K562 (cell line): ENCODE measurements around the gene LRIF1. TPM values are rescaled to one million over a fixed set of nuclear protein-coding genes. Genes with fewer than 3 reads are reported as not detected.

Source experiments
- ATAC-seq: fragments of 200-7000 bp; cut with Tn5 transposase; 3 replicates; pipeline ENCODE4 v1.9.1; 2020; ENCODE audit warnings: moderate library complexity
- BruUV-seq: library from RNA; stranded (reverse); fragments of 400-500 nt; replicated peaks from 2 replicates; lab custom pipeline; 2021; lab: Mats Ljungman, UMichigan
- CTCF ChIA-PET: fragments of 300-600 bp; formaldehyde crosslinking; extraction: SDS; loops from one replicate; lab custom pipeline; 2021; ENCODE audit warnings: low intra/inter-chr PET ratio; lab: Yijun Ruan, JAX
- POLR2A ChIA-PET: fragments of 300-600, 350-650 bp; sonication (Branson Sonifier 250); formaldehyde crosslinking; extraction: SDS; loops from one replicate; lab custom pipeline; 2021; ENCODE audit warnings: antibody characterized with exemption, inconsistent platforms; lab: Yijun Ruan, JAX
- DNase-seq, 4 experiments: peaks; one replicate each; pipeline versions ENCODE4 v3.0.0 to v3.0.0-alpha.2; 2011 to 2018; ENCODE audit warnings: low spot score in 3 of 4, mixed read lengths in 3 of 4; ENCODE audit errors: extremely low read depth in 1 of 4
- FAIRE-seq: peaks from 2 replicates; lab custom pipeline; 2011; peaks lifted over from hg19 to GRCh38; lab: Jason Lieb, UNC
- H2AFZ ChIP-seq: 2 replicates; pipeline ENCODE4 v1.6.0; 2011; ENCODE audit warnings: low read depth, low read length, control low read depth, inconsistent platforms
- H3K27ac ChIP-seq: fragments of 200-600 bp; 3 replicates; pipeline ENCODE4 v1.8.0; 2011; ENCODE audit warnings: low read depth, mild to moderate bottlenecking, control low read depth, inconsistent platforms, low read length, moderate library complexity, mixed read lengths; ENCODE audit errors: extremely low read depth
- H3K27me3 ChIP-seq, 2 experiments: fragments of 300-600 bp in 1 of 2; 2 replicates in 1 of 2; 3 replicates in 1 of 2; pipeline versions ENCODE4 v1.6.0 to v1.8.0; 2011; ENCODE audit warnings: inconsistent platforms in 2 of 2, low read length in 2 of 2, mild to moderate bottlenecking in 1 of 2, mixed read lengths in 1 of 2, moderate library complexity in 1 of 2; ENCODE audit not compliant: control insufficient read depth in 2 of 2, insufficient read depth in 2 of 2
- H3K36me3 ChIP-seq: fragments of 300-600 bp; 3 replicates; pipeline ENCODE4 v1.8.0; 2011; ENCODE audit warnings: mild to moderate bottlenecking, low read length, inconsistent platforms; ENCODE audit not compliant: control insufficient read depth, insufficient read depth
- H3K4me1 ChIP-seq, 2 experiments: fragments of 200-600 bp in 1 of 2; replicated peaks in 1 of 2; 2 replicates in 1 of 2; 3 replicates in 1 of 2; pipeline versions ENCODE4 v1.5.1 to v1.8.0; 2011; ENCODE audit warnings: inconsistent platforms in 2 of 2, low read length in 2 of 2, mild to moderate bottlenecking in 1 of 2, mixed read lengths in 1 of 2, moderate library complexity in 1 of 2; ENCODE audit not compliant: control insufficient read depth in 2 of 2, insufficient read depth in 2 of 2
- H3K4me2 ChIP-seq: 2 replicates; pipeline ENCODE4 v1.6.1; 2011; ENCODE audit warnings: low read length, control low read depth, inconsistent platforms, mixed read lengths; ENCODE audit not compliant: insufficient read depth
- H3K4me3 ChIP-seq: fragments of 200-600 bp; sonication (generic), shearing (Covaris generic); 2 replicates; pipeline ENCODE4 v1.5.1; 2016; ENCODE audit warnings: control low read depth, inconsistent platforms
- H3K79me2 ChIP-seq: fragments of 200-600 bp; 3 replicates; pipeline ENCODE4 v1.8.0; 2011; ENCODE audit warnings: low read length, inconsistent platforms; ENCODE audit not compliant: control insufficient read depth, insufficient read depth
- H3K9ac ChIP-seq, 2 experiments: 2 replicates each; pipeline versions ENCODE4 v1.6.0 to v1.6.1; 2011; ENCODE audit warnings: low read depth in 2 of 2, low read length in 2 of 2, control low read depth in 1 of 2, inconsistent platforms in 1 of 2, mild to moderate bottlenecking in 1 of 2, mixed read lengths in 1 of 2; ENCODE audit not compliant: insufficient read depth in 1 of 2
- H3K9me1 ChIP-seq: one replicate; pipeline ENCODE4 v1.6.0; 2011; ENCODE audit warnings: inconsistent platforms, mild to moderate bottlenecking, low read length, moderate library complexity; ENCODE audit not compliant: control insufficient read depth, insufficient read depth
- H3K9me3 ChIP-seq: replicated peaks from 2 replicates; pipeline ENCODE4 v1.5.1; 2011; ENCODE audit warnings: low read depth, low read length, inconsistent platforms; ENCODE audit not compliant: control insufficient read depth, insufficient read depth
- H4K20me1 ChIP-seq: replicated peaks from 2 replicates; pipeline ENCODE4 v1.6.1; 2011; ENCODE audit warnings: low read length, inconsistent platforms, mixed read lengths; ENCODE audit not compliant: control insufficient read depth, insufficient read depth
- ARID2 ChIP-seq: fragments of 450-650 bp; IDR thresholded peaks from 2 replicates; pipeline ENCODE4 v1.6.1; 2017; ENCODE audit warnings: antibody characterized with exemption, mild to moderate bottlenecking
- CREM ChIP-seq: IDR thresholded peaks from 2 replicates; pipeline ENCODE4 v1.6.1; 2014; ENCODE audit warnings: antibody characterized with exemption, low read depth
- CXXC5 ChIP-seq: fragments of 250-450 bp; sonication (Bioruptor Pico); IDR thresholded peaks from 2 replicates; pipeline ENCODE4 v1.8.0; 2022; ENCODE audit warnings: inconsistent platforms, mild to moderate bottlenecking, moderate library complexity
- ESRRA ChIP-seq: fragments of 450-650 bp; IDR thresholded peaks from 2 replicates; pipeline ENCODE4 v1.6.1; 2014; ENCODE audit warnings: low read depth, mild to moderate bottlenecking, moderate library complexity, borderline replicate concordance
- EWSR1 ChIP-seq: fragments of 450-650 bp; IDR thresholded peaks from 2 replicates; pipeline ENCODE4 v1.6.1; 2018; ENCODE audit warnings: borderline replicate concordance, mild to moderate bottlenecking, low read depth, moderate library complexity; ENCODE audit not compliant: partially characterized antibody
- GATA2 ChIP-seq: sonication (generic); formaldehyde crosslinking; IDR thresholded peaks from 2 replicates; pipeline ENCODE4 v1.4.0; 2020; ENCODE audit warnings: mild to moderate bottlenecking, missing genetic modification reagents
- KHSRP ChIP-seq: fragments of 450-650 bp; IDR thresholded peaks from 2 replicates; pipeline ENCODE4 v1.6.1; 2017
- NFE2L1 ChIP-seq: fragments of 450-650 bp; IDR thresholded peaks from 2 replicates; pipeline ENCODE4 v1.6.1; 2016; ENCODE audit warnings: missing genetic modification characterization, low read depth, mild to moderate bottlenecking, missing compliant biosample characterization, moderate library complexity, borderline replicate concordance
- NKRF ChIP-seq: fragments of 450-650 bp; IDR thresholded peaks from 2 replicates; pipeline ENCODE4 v1.6.1; 2016; ENCODE audit warnings: borderline replicate concordance
- POLR2B ChIP-seq: fragments of 450-650 bp; IDR thresholded peaks from 2 replicates; pipeline ENCODE4 v1.6.1; 2018; ENCODE audit warnings: low read depth; ENCODE audit not compliant: partially characterized antibody
- PURB ChIP-seq: sonication (generic); formaldehyde crosslinking; IDR thresholded peaks from 2 replicates; pipeline ENCODE4 v1.9.0; 2021; ENCODE audit warnings: low read depth, mild to moderate bottlenecking, missing genetic modification reagents
- PYGO2 ChIP-seq: fragments of 450-650 bp; IDR thresholded peaks from 2 replicates; pipeline ENCODE4 v1.6.1; 2016; ENCODE audit warnings: mild to moderate bottlenecking, missing genetic modification characterization, moderate library complexity, missing compliant biosample characterization
- RBM22 ChIP-seq: fragments of 200-400 bp; formaldehyde crosslinking; IDR thresholded peaks from 2 replicates; pipeline ENCODE4 v1.6.1; 2018; ENCODE audit warnings: low read length, low read depth; ENCODE audit not compliant: poor library complexity, severe bottlenecking
- TAL1 ChIP-seq: fragments of 450-650 bp; IDR thresholded peaks from 2 replicates; pipeline ENCODE4 v1.6.1; 2016; ENCODE audit warnings: mild to moderate bottlenecking
- XRCC5 ChIP-seq: fragments of 200-400 bp; formaldehyde crosslinking; IDR thresholded peaks from 2 replicates; pipeline ENCODE4 v1.6.1; 2017; ENCODE audit warnings: low read depth, mild to moderate bottlenecking, low read length
- ZNF354B ChIP-seq: fragments of 250-450 bp; sonication (Bioruptor Pico); IDR thresholded peaks from 2 replicates; pipeline ENCODE4 v1.4.0; 2020
- ZNF444 ChIP-seq: fragments of 250-450 bp; sonication (Bioruptor Pico); IDR thresholded peaks from 2 replicates; pipeline ENCODE4 v1.4.0; 2020; ENCODE audit warnings: mild to moderate bottlenecking, moderate library complexity
- ZNF561 ChIP-seq: fragments of 450-650 bp; formaldehyde crosslinking; conservative IDR thresholded peaks from 2 replicates; pipeline ENCODE4 v1.4.0; 2020; ENCODE audit warnings: mild to moderate bottlenecking, moderate library complexity
- ZNF75A ChIP-seq: fragments of 450-650 bp; formaldehyde crosslinking; IDR thresholded peaks from 2 replicates; pipeline ENCODE4 v1.4.0; 2020; ENCODE audit warnings: mild to moderate bottlenecking
- WGBS: fragments of 100-300 bp; shearing (Covaris generic); methylation state at CpG from one replicate; pipeline ENCODE4 v1.1.6; 2016; ENCODE audit warnings: low coverage, mixed read lengths; ENCODE audit not compliant: insufficient coverage; ENCODE audit errors: missing lambda C conversion rate; 5-methylcytosine and 5-hydroxymethylcytosine counted together
- in situ Hi-C: fragments of 300-500 bp; cut with MboI; formaldehyde crosslinking; loops from 4 replicates; pipeline ENCODE4 v1.15.0; 2018; ENCODE audit warnings: inconsistent platforms, mixed read lengths
- intact Hi-C: fragments of 100-400 bp; cut with micrococcal nuclease; formaldehyde crosslinking; loops from 2 replicates; pipeline ENCODE4 v1.14.2; 2022
- polyA plus RNA-seq, 8 experiments: library from polyadenylated mRNA; depleted of rRNA in 4 of 8; stranded (reverse) in 5 of 8; unstranded in 3 of 8; fragments of >200 nt; fragmentation: Nextera tagmentation in 2 of 8; fragmentation: Illumina TruSeq in 1 of 8; extraction: Ambion mirVana in 2 of 8; extraction: Trizol in 1 of 8; gene quantifications; 2 replicates each; pipeline versions ENCODE4 v1.2.1 to v1.2.3, GENCODE V29; 2011 to 2014; ENCODE audit warnings: inconsistent platforms in 1 of 8, missing spikeins in 1 of 8
- total RNA-seq, 7 experiments: library from RNA; depleted of rRNA in 6 of 7; stranded (reverse); fragments of >200 nt in 6 of 7; fragmentation: Illumina TruSeq in 2 of 7; extraction: Trizol in 2 of 7; gene quantifications; 2 replicates each; pipeline versions ENCODE4 v1.2.1 to v1.2.3, GENCODE V29; 2011 to 2021; ENCODE audit warnings: low replicate concordance in 1 of 7

Gene LRIF1
- total and polyA plus RNA-seq, 9 of the 15 experiments (the other 6 are each of a cell fraction or from before 2014, with no cell fraction given), result 35.6 to 88.8 (median 74.1) TPM

- TF ChIP-seq NKRF (peak; percentile 31; the same call in 1 of the 2 replicates), ZNF444 (no peak)
Measured at GRCh38 chr1:110961902-110962301, 1.8 kb downstream of the LRIF1 start (continued).

- in situ Hi-C loops, result no loop called here
- WGBS, result 5% methylated on average over 2 of the region's 2 CpGs
- intact Hi-C loops, result loop anchor here (10.0 kb wide), 1 partner anchor 626 kb away; the partner anchor contains the start of gene RBM15
- TF ChIP-seq PURB (CRISPR knock-in tag) (no peak), ZNF75A (CRISPR knock-in tag) (no peak), POLR2B (no peak), TAL1 (peak; percentile 73), RBM22 (no peak), ZNF354B (CRISPR knock-in tag) (no peak), NFE2L1 (tag) (no peak), XRCC5 (no peak), CXXC5 (0 out of 2 replicates have a peak, but pooled peaks have one; percentile 28), ZNF561 (no peak), PYGO2 (tag) (no peak), EWSR1 (no peak), ESRRA (no peak), ARID2 (no peak), GATA2 (CRISPR knock-in tag) (0 out of 2 replicates have a peak, but pooled peaks have one; percentile 10), KHSRP (0 out of 2 replicates have a peak, but pooled peaks have one; percentile 22), CREM (no peak)
Measured at GRCh38 chr1:110960777-110961420, 2.8 kb downstream of the LRIF1 start.

More at GRCh38 chr1:110960777-110961420, 2.8 kb downstream of the LRIF1 start:
- Histone ChIP-seq H3K4me1 (peaks cover 0 to 15% of the 10 kb centered on the region in 2 experiments; a peak in 3 of 5 replicates), H4K20me1 (0 out of 2 replicates have a peak, but pooled peaks cover 10% of the 10 kb centered on the region), H3K79me2 (peaks cover 76% of the 10 kb centered on the region), H3K4me2 (peak overlapping the region; percentile 69), H2AFZ (no peak overlapping the region), H3K9ac (peak overlapping the region in 1 of 2 experiments; percentile 99; a peak in 2 of 4 replicates), H3K27me3 (no peaks in the 10 kb centered on the region), H3K9me3 (peaks cover 2% of the 10 kb centered on the region; the same call in 1 of the 2 replicates), H3K36me3 (peaks cover 46% of the 10 kb centered on the region), H3K9me1 (no peaks in the 10 kb centered on the region), H3K4me3 (peak overlapping the region; percentile 76), H3K27ac (peak overlapping the region; percentile 6; the same call in 1 of the 3 replicates)
- POLR2A ChIA-PET, result interaction anchor here (0.7 to 2.0 kb wide), 9 partner anchors 8 to 660 kb away, joined by 3 to 8 read pairs (median 6); no protein-coding TSS in a partner anchor
- BruUV-seq, result no TSS peak
- FAIRE-seq (no peak), ATAC-seq (no peak; the same call in 2 of the 3 replicates), DNase-seq (peak; percentile 35 to 57 (median 42))
- CTCF ChIA-PET, result no interaction called here
